Lung microvascular endothelial cell (primary cell): ENCODE data around the gene ALAS1. TPM values are rescaled to one million over a fixed set of nuclear protein-coding genes. Genes with fewer than 3 reads are reported as not detected.
"Not testable (repeated sequence)": the region's sequence is repeated elsewhere in the genome, so short reads cannot be mapped to it uniquely, and the experiment has no call there.

Source experiments
- DNase-seq, 2 donors: peaks; one replicate each; pipeline versions ENCODE4 v3.0.0 to v3.0.0-alpha.2; 2010; ENCODE audit warnings: low read depth in 2 of 2
- total RNA-seq: library from RNA; depleted of rRNA; stranded (reverse); fragments of >200 nt; gene quantifications from 2 replicates; pipeline ENCODE4 v1.2.1, GENCODE V29; 2014

The ALAS1 gene
- total RNA-seq, 1 donor from 2014 or later = 28.4 TPM

- DNase-seq = no peak
Observed at GRCh38 chr3:52176951-52177700, 20.8 kb upstream of the ALAS1 start.

- DNase-seq = no peak
Observed at GRCh38 chr3:52177701-52178042, 20.3 kb upstream of the ALAS1 start.

GRCh38 chr3:52178126-52178525 is 19.8 kb upstream of the ALAS1 start:
- DNase-seq = not testable (repeated sequence)

- no peak for DNase-seq
Observed at GRCh38 chr3:52178537-52178936, 19.4 kb upstream of the ALAS1 start.

- DNase-seq = no peak
Observed at GRCh38 chr3:52181543-52181942, 16.4 kb upstream of the ALAS1 start.

GRCh38 chr3:52182196-52182595 is 15.8 kb upstream of the ALAS1 start:
- DNase-seq = no peak

GRCh38 chr3:52182691-52183090 is 15.3 kb upstream of the ALAS1 start:
- DNase-seq = no peak

GRCh38 chr3:52183786-52184445 is 14.0 kb upstream of the ALAS1 start:
- DNase-seq = no peak

GRCh38 chr3:52184690-52185089 is 13.3 kb upstream of the ALAS1 start:
- no peak for DNase-seq

- no peak for DNase-seq
Observed at GRCh38 chr3:52185311-52185710, 12.6 kb upstream of the ALAS1 start.

GRCh38 chr3:52185837-52186236 is 12.1 kb upstream of the ALAS1 start:
- no peak for DNase-seq

- DNase-seq = no peak
Observed at GRCh38 chr3:52186729-52187128, 11.2 kb upstream of the ALAS1 start.

- no peak for DNase-seq
Observed at GRCh38 chr3:52188556-52188955, 9.4 kb upstream of the ALAS1 start.

GRCh38 chr3:52190294-52191074 is 7.5 kb upstream of the ALAS1 start:
- no peak for DNase-seq

GRCh38 chr3:52191663-52192062 is 6.3 kb upstream of the ALAS1 start:
- no peak for DNase-seq

GRCh38 chr3:52193065-52193464 is 4.9 kb upstream of the ALAS1 start:
- peak; percentile 26 to 30 for DNase-seq

- DNase-seq = no peak
Observed at GRCh38 chr3:52194485-52195290, 3.3 kb upstream of the ALAS1 start.

GRCh38 chr3:52195291-52195597 is 2.7 kb upstream of the ALAS1 start:
- no peak for DNase-seq

- peak; percentile 53 to 61 for DNase-seq
Observed at GRCh38 chr3:52195823-52196331, 2.1 kb upstream of the ALAS1 start.

- no peak for DNase-seq
Observed at GRCh38 chr3:52196977-52197376, 983 bp upstream of the ALAS1 start.

GRCh38 chr3:52197499-52197841 is 490 bp upstream of the ALAS1 start:
- no peak for DNase-seq
